Prostate gland (tissue), 2 donors: Measurements from ENCODE around the gene MTCH1. TPM values are rescaled to one million over a fixed set of nuclear protein-coding genes. Genes with fewer than 3 reads are reported as not detected.
"Not testable (repeated sequence)": the region's sequence is repeated elsewhere in the genome, so short reads cannot be mapped to it uniquely, and the experiment has no call there.

Experiments
- DNase-seq: peaks from one replicate; pipeline ENCODE4 v3.0.0-alpha.2; 2019; ENCODE audit warnings: low spot score
- H3K27ac ChIP-seq, 2 donors: fragments of 200-600 bp; sonication (generic); 2 replicates each; pipeline ENCODE4 v1.5.1; 2017 to 2019
- H3K27me3 ChIP-seq: fragments of 200-600 bp; sonication (generic); replicated peaks from 2 replicates; pipeline ENCODE4 v1.5.1; 2019; ENCODE audit not compliant: insufficient read depth
- H3K36me3 ChIP-seq, 2 donors: fragments of 200-600 bp; sonication (generic); 1 replicate in 1 of 2; 2 replicates in 1 of 2; pipeline versions ENCODE4 v1.5.1 to v1.8.1; 2017 to 2019
- H3K4me1 ChIP-seq: fragments of 200-600 bp; sonication (generic); replicated peaks from 2 replicates; pipeline ENCODE4 v1.5.1; 2019
- H3K4me3 ChIP-seq, 2 donors: fragments of 200-600 bp; sonication (generic); 2 replicates each; pipeline ENCODE4 v1.5.1; 2017 to 2019
- H3K9me3 ChIP-seq: fragments of 200-600 bp; sonication (generic); 2 replicates; pipeline ENCODE4 v1.5.1; 2017
- CTCF ChIP-seq, 4 experiments: fragments of 200-600 bp in 2 of 4; fragments of 450-650 bp in 2 of 4; sonication (generic) in 2 of 4; IDR thresholded peaks; 1 replicate in 3 of 4; 2 replicates in 1 of 4; pipeline ENCODE4 v1.5.1; 2016 to 2019; ENCODE audit warnings: antibody characterized with exemption in 4 of 4, mild to moderate bottlenecking in 2 of 4, moderate library complexity in 2 of 4
- POLR2A ChIP-seq: fragments of 450-650 bp; IDR thresholded peaks from one replicate; pipeline ENCODE4 v1.6.1; 2016; ENCODE audit warnings: antibody characterized with exemption, mild to moderate bottlenecking
- POLR2AphosphoS5 ChIP-seq: sonication (generic); formaldehyde crosslinking; IDR thresholded peaks from one replicate; pipeline ENCODE4 v1.6.1; 2017; ENCODE audit warnings: antibody characterized with exemption
- WGBS: methylation state at CpG from one replicate; pipeline ENCODE4 v1.1.5; 2018; 5-methylcytosine and 5-hydroxymethylcytosine counted together
- intact Hi-C: fragments of 100-400 bp; cut with DNase I; formaldehyde crosslinking; loops from one replicate; pipeline ENCODE4 v1.14.2; 2022
- total RNA-seq, 2 donors: library from RNA; depleted of rRNA; stranded (reverse); fragments of >200 nt; gene quantifications; one replicate each; pipeline ENCODE4 v1.1.0, GENCODE V29; 2016

Gene MTCH1
- total RNA-seq, 2 donors from 2014 or later, result 269 to 367 TPM

DNA sequence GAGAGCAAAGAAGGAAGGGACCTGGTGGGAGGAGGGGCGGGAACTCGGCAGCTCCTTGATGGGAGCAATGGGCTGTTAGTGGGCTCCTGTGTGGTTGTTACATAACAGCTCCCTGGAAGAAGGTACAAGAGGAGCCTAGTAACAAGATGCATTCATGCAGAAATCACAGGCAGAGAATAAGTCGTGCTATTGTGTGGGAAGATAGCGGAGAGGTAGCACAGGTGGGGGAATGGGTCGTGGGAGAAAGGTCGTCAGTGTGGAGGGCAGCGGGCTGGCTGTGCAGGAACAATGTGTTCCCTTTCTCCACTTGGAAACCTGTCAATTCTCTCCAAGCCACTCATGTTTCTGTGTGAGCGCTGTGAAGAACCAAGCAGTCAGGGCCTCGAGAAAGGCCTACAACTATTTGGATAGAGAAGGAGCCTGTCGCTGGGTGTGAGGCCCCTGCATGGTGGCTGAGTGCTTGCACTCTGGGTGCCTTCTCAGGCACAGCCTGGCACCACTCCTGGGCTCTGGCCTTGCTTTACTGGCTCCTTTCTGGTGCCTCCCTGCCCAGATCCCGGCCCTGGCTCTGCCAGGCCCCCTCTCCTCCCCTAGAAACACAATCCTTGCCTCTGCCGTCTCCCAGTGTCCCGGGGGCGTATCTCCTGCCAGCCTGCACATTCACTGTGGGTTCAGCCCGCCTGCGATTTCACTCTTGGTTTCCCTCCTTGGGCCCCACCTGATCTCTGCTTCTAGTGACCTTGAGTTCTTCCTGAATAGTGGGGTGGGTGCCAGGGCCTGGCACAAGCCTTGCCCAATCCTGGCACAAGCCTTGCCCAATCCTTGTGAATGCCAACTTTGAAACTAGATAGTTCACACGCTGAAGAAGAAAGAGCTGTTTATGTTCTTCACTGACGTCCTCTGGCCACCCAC, 12.1 kb upstream of the MTCH1 start:
- Histone ChIP-seq H3K27me3 (no peaks in the 10 kb centered on the region), H3K9me3 (no peaks in the 10 kb centered on the region), H3K36me3 (no peaks in the 10 kb centered on the region), H3K27ac (peak overlapping the region; percentile 74 to 77), H3K4me1 (no peaks in the 10 kb centered on the region), H3K4me3 (no peak overlapping the region)
- WGBS, result 25% methylated on average over 18 of the region's 18 CpGs
- peak; percentile 82 for DNase-seq
- TF ChIP-seq POLR2A, result no peak
- TF ChIP-seq CTCF (IDR thresholded peaks at IDR 0.05), result no peak
- TF ChIP-seq POLR2AphosphoS5, result peak; percentile 79
- intact Hi-C loops, result no loop called here

- DNase-seq, H3K27ac ChIP-seq, intact Hi-C loops, H3K27me3 ChIP-seq, H3K4me3 ChIP-seq, H3K36me3 ChIP-seq, H3K4me1 ChIP-seq, H3K9me3 ChIP-seq: not testable (repeated sequence)
- WGBS, result 84% methylated on average over 2 of the region's 2 CpGs
Observed at GRCh38 chr6:36990401-36990800, 4.4 kb upstream of the MTCH1 start.

DNA sequence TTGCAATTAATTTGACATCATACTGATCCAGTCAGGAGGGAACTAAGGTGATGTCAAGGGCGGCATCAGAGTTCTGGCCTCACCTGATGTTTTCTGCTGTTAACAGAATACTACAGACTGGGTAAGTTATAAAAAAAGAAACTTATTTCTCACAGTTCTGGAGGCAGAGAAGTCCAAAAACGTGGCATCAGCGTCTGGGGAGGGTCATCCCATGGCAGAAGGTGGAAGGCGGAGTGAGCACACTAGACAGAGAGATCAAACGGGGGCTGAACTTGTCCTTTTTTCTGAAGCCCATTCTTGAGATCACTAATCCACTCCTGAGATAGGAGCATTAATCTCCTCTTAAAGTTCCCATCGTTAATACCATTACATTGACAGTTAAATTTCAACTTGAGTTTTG, 3.3 kb upstream of the MTCH1 start:
- WGBS, result 89% methylated on average over 6 of the region's 6 CpGs
- TF ChIP-seq POLR2AphosphoS5 (no peak), CTCF (IDR thresholded peaks at IDR 0.05) (no peak)
- H3K36me3 ChIP-seq, result no peaks in the 10 kb centered on the region
- H3K4me1 ChIP-seq, result no peaks in the 10 kb centered on the region
- DNase-seq, result no peak
- H3K4me3 ChIP-seq, result no peak overlapping the region
- no peaks in the 10 kb centered on the region for H3K9me3 ChIP-seq
- intact Hi-C loops, result loop anchor here (5.0 kb wide), 1 partner anchor 183 kb away; the partner anchor contains the start of gene PIM1
- H3K27me3 ChIP-seq, result no peaks in the 10 kb centered on the region
- H3K27ac ChIP-seq, result no peak overlapping the region

GRCh38 chr6:36986704-36987047, 680 bp upstream of the MTCH1 start:
- Histone ChIP-seq H3K4me1 (peaks cover 4% of the 10 kb centered on the region), H3K27ac (peak overlapping the region; percentile 97 to 98), H3K9me3 (no peaks in the 10 kb centered on the region), H3K4me3 (peak overlapping the region; percentile 99 to 100), H3K36me3 (no peaks in the 10 kb centered on the region), H3K27me3 (no peaks in the 10 kb centered on the region)
- WGBS, result under 1% methylated on average over 8 of the region's 8 CpGs
- DNase-seq, result no peak
- TF ChIP-seq POLR2AphosphoS5 (peak; percentile 4), POLR2A (no peak)
- intact Hi-C loops, result loop anchor here (5.0 kb wide), 1 partner anchor 186 kb away; the partner anchor contains the start of gene PIM1

GRCh38 chr6:36985417-36985807, 584 bp downstream of the MTCH1 start:
- TF ChIP-seq POLR2A (no peak), CTCF (IDR thresholded peaks at IDR 0.05) (no peak), POLR2AphosphoS5 (no peak)
- Histone ChIP-seq H3K4me3 (peak overlapping the region; percentile 99 to 100), H3K9me3 (no peaks in the 10 kb centered on the region), H3K27me3 (no peaks in the 10 kb centered on the region), H3K4me1 (peaks cover 4% of the 10 kb centered on the region), H3K27ac (peak overlapping the region; percentile 97 to 98), H3K36me3 (no peaks in the 10 kb centered on the region)
- under 1% methylated on average over 15 of the region's 15 CpGs for WGBS
- intact Hi-C loops, result loop anchor here (2.0 to 5.0 kb wide), 2 partner anchors 33 to 187 kb away; partner anchors contain the start of gene PIM1
- DNase-seq, result no peak
